ENCODE data around the gene ARMC5. TPM values are rescaled to one million over a fixed set of nuclear protein-coding genes. Genes with fewer than 3 reads are reported as not detected.

ARMC5 gene
- polyA plus RNA-seq, 4 donors: 12.3 to 20.5 (median 14.1) TPM

- H3K9me3 ChIP-seq (ENCODE audit: control insufficient read depth in 2 of 2, insufficient read depth in 1 of 2, low read depth in 1 of 2, low read length in 1 of 2): no peaks in the 10 kb centered on the region
- DNase-seq (no peak), FAIRE-seq (no peak)
- peaks cover 0 to 59% (median 3%) of the 10 kb centered on the region in 3 donors for H3K36me3 ChIP-seq (ENCODE audit: control insufficient read depth in 3 of 3, insufficient read depth in 2 of 3, low read depth in 1 of 3, low read length in 3 of 3)
- no peaks in the 10 kb centered on the region for H3K27me3 ChIP-seq (ENCODE audit: control insufficient read depth in 3 of 3, insufficient read depth in 3 of 3, low read length in 3 of 3)
- no peak overlapping the region for H3K4me3 ChIP-seq (ENCODE audit: low read depth in 1 of 3, low read length in 3 of 3)
- no peak overlapping the region for H3K27ac ChIP-seq (ENCODE audit: low read depth in 1 of 3, low read length in 2 of 3)
- WGBS, 3 donors: 95% methylated on average over 35 of the region's 35 CpGs
- H3K4me1 ChIP-seq (ENCODE audit: control insufficient read depth in 3 of 3, insufficient read depth in 2 of 3, low read depth in 1 of 3, low read length in 2 of 3): peaks cover 0 to 13% (median 3%) of the 10 kb centered on the region in 3 donors
These were observed 2.9 kb downstream of the ARMC5 start for GRCh38 chr16:31461921-31462804.

- Histone ChIP-seq H3K4me3 (ENCODE audit: low read depth in 1 of 3, low read length in 3 of 3) (no peak overlapping the region), H3K9me3 (ENCODE audit: control insufficient read depth in 2 of 2, insufficient read depth in 1 of 2, low read depth in 1 of 2, low read length in 1 of 2) (no peaks in the 10 kb centered on the region), H3K27ac (ENCODE audit: low read depth in 1 of 3, low read length in 2 of 3) (no peak overlapping the region), H3K27me3 (ENCODE audit: control insufficient read depth in 3 of 3, insufficient read depth in 3 of 3, low read length in 3 of 3) (no peaks in the 10 kb centered on the region), H3K36me3 (ENCODE audit: control insufficient read depth in 3 of 3, insufficient read depth in 2 of 3, low read depth in 1 of 3, low read length in 3 of 3) (peaks cover 0 to 56% (median 3%) of the 10 kb centered on the region in 3 donors), H3K4me1 (ENCODE audit: control insufficient read depth in 3 of 3, insufficient read depth in 2 of 3, low read depth in 1 of 3, low read length in 2 of 3) (peaks cover 0 to 5% (median 3%) of the 10 kb centered on the region in 3 donors)
- 86 to 93% (median 86%) methylated on average over 32 to 36 of the region's 36 CpGs for WGBS, 3 donors
- DNase-seq (no peak), FAIRE-seq (no peak)
These were observed 5.1 kb downstream of the ARMC5 start for GRCh38 chr16:31464348-31464769.

GRCh38 chr16:31464781-31465260, 5.5 kb downstream of the ARMC5 start:
- Histone ChIP-seq H3K4me3 (ENCODE audit: low read depth in 1 of 3, low read length in 3 of 3) (no peak overlapping the region), H3K27me3 (ENCODE audit: control insufficient read depth in 3 of 3, insufficient read depth in 3 of 3, low read length in 3 of 3) (no peaks in the 10 kb centered on the region), H3K9me3 (ENCODE audit: control insufficient read depth in 2 of 2, insufficient read depth in 1 of 2, low read depth in 1 of 2, low read length in 1 of 2) (no peaks in the 10 kb centered on the region), H3K4me1 (ENCODE audit: control insufficient read depth in 3 of 3, insufficient read depth in 2 of 3, low read depth in 1 of 3, low read length in 2 of 3) (peaks cover 0 to 5% (median 3%) of the 10 kb centered on the region in 3 donors), H3K27ac (ENCODE audit: low read depth in 1 of 3, low read length in 2 of 3) (no peak overlapping the region), H3K36me3 (ENCODE audit: control insufficient read depth in 3 of 3, insufficient read depth in 2 of 3, low read depth in 1 of 3, low read length in 3 of 3) (peaks cover 0 to 56% (median 3%) of the 10 kb centered on the region in 3 donors)
- DNase-seq: no peak
- WGBS, 3 donors: 93 to 96% (median 94%) methylated on average over 16 to 17 of the region's 17 CpGs
- FAIRE-seq: no peak

- Histone ChIP-seq H3K27ac (ENCODE audit: low read depth in 1 of 3, low read length in 2 of 3) (no peak overlapping the region), H3K9me3 (ENCODE audit: control insufficient read depth in 2 of 2, insufficient read depth in 1 of 2, low read depth in 1 of 2, low read length in 1 of 2) (no peaks in the 10 kb centered on the region), H3K27me3 (ENCODE audit: control insufficient read depth in 3 of 3, insufficient read depth in 3 of 3, low read length in 3 of 3) (no peaks in the 10 kb centered on the region), H3K4me1 (ENCODE audit: control insufficient read depth in 3 of 3, insufficient read depth in 2 of 3, low read depth in 1 of 3, low read length in 2 of 3) (peaks cover 0 to 3% (median 0%) of the 10 kb centered on the region in 3 donors), H3K4me3 (ENCODE audit: low read depth in 1 of 3, low read length in 3 of 3) (no peak overlapping the region), H3K36me3 (ENCODE audit: control insufficient read depth in 3 of 3, insufficient read depth in 2 of 3, low read depth in 1 of 3, low read length in 3 of 3) (peaks cover 0 to 56% (median 3%) of the 10 kb centered on the region in 3 donors)
- 90 to 93% (median 92%) methylated on average over 20 of the region's 20 CpGs for WGBS, 3 donors
- FAIRE-seq (no peak), DNase-seq (no peak)
These were observed 6.6 kb downstream of the ARMC5 start for GRCh38 chr16:31465788-31466370.

- no peak for DNase-seq
- FAIRE-seq: no peak
- no peak overlapping the region for H3K4me3 ChIP-seq (ENCODE audit: low read depth in 1 of 3, low read length in 3 of 3)
- H3K4me1 ChIP-seq (ENCODE audit: control insufficient read depth in 3 of 3, insufficient read depth in 2 of 3, low read depth in 1 of 3, low read length in 2 of 3): peaks cover 2 to 4% (median 3%) of the 10 kb centered on the region in 3 donors
- no peaks in the 10 kb centered on the region for H3K9me3 ChIP-seq (ENCODE audit: control insufficient read depth in 2 of 2, insufficient read depth in 1 of 2, low read depth in 1 of 2, low read length in 1 of 2)
- H3K36me3 ChIP-seq (ENCODE audit: control insufficient read depth in 3 of 3, insufficient read depth in 2 of 3, low read depth in 1 of 3, low read length in 3 of 3): peaks cover 0 to 53% (median 3%) of the 10 kb centered on the region in 3 donors
- 93 to 97% (median 96%) methylated on average over 18 of the region's 18 CpGs for WGBS, 3 donors
- no peaks in the 10 kb centered on the region for H3K27me3 ChIP-seq (ENCODE audit: control insufficient read depth in 3 of 3, insufficient read depth in 3 of 3, low read length in 3 of 3)
- no peak overlapping the region for H3K27ac ChIP-seq (ENCODE audit: low read depth in 1 of 3, low read length in 2 of 3)
These were observed 7.1 kb downstream of the ARMC5 start for GRCh38 chr16:31466381-31466841.

DNA sequence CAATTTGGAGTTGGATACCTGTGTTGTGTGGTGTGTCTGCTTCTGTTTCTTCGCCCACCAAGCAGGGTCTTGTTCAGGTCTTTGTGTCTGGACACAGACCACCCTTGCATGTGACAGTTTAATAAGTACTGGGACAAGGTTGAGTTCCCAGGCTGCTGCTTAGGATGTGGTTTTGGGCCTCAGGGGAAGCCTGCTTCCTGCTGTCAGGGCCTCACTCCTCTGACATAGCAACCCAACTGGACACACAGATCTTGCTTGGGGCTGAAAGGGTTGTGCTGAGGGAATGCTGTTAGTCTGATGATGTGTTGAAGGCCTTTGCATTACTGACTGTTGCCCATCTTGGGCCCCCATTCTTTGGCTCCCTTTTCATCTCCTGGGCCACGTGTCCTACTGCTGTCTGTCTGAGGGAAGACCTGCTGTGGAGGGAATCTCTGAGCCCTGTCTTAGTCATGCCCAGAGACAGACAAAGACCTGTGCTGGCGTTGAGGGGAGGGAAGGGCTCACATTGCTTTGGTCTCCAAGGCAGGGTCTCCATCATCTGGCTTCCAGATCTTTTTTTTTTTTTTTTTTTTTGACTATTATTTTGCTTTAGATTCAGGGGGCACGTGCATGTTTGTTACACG, 8.0 kb downstream of the ARMC5 start:
- WGBS, 3 donors: 82 to 90% (median 84%) methylated on average over 5 of the region's 5 CpGs
- FAIRE-seq (no peak), DNase-seq (no peak)

DNA sequence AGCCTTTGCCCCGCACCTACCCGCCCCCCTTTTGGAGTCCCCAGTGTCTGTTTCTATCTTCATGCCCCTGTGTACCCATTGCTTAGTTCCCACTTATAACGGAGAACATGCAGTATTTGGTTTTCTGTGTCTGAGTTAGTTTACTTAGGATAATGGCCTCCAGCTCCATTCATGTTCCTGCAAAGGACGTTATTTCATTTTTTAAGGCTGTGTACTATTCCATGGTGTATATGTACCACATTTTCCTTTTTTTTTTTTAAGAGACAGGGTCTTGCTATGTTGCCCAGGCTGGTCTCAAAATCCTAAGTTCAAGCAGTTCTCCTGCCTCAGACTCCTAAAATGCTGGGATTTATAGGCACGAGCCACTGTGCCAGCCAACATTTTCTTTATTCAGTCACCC, 8.6 kb downstream of the ARMC5 start:
- FAIRE-seq: no peak
- 85 to 94% (median 86%) methylated on average over 5 of the region's 5 CpGs for WGBS, 3 donors

More for the DNA sequence above, 8.0 kb downstream of the ARMC5 start:
- no peaks in the 10 kb centered on the region for H3K9me3 ChIP-seq (ENCODE audit: control insufficient read depth in 2 of 2, insufficient read depth in 1 of 2, low read depth in 1 of 2, low read length in 1 of 2)
- H3K27ac ChIP-seq (ENCODE audit: low read depth in 1 of 3, low read length in 2 of 3): no peak overlapping the region
- no peaks in the 10 kb centered on the region for H3K27me3 ChIP-seq (ENCODE audit: control insufficient read depth in 3 of 3, insufficient read depth in 3 of 3, low read length in 3 of 3)
- H3K4me3 ChIP-seq (ENCODE audit: low read depth in 1 of 3, low read length in 3 of 3): no peak overlapping the region
- H3K36me3 ChIP-seq (ENCODE audit: control insufficient read depth in 3 of 3, insufficient read depth in 2 of 3, low read depth in 1 of 3, low read length in 3 of 3): peaks cover 0 to 46% (median 3%) of the 10 kb centered on the region in 3 donors
- peaks cover 2 to 7% (median 4%) of the 10 kb centered on the region in 3 donors for H3K4me1 ChIP-seq (ENCODE audit: control insufficient read depth in 3 of 3, insufficient read depth in 2 of 3, low read depth in 1 of 3, low read length in 2 of 3)

GRCh38 chr16:31470615-31471014, 11.3 kb downstream of the ARMC5 start:
- DNase-seq (no peak), FAIRE-seq (no peak)
- peaks cover 0 to 25% (median 0%) of the 10 kb centered on the region in 3 donors for H3K36me3 ChIP-seq (ENCODE audit: control insufficient read depth in 3 of 3, insufficient read depth in 2 of 3, low read depth in 1 of 3, low read length in 3 of 3)
- no peak overlapping the region for H3K4me3 ChIP-seq (ENCODE audit: low read depth in 1 of 3, low read length in 3 of 3)
- peaks cover 0 to 5% of the 10 kb centered on the region in 2 donors for H3K9me3 ChIP-seq (ENCODE audit: control insufficient read depth in 2 of 2, insufficient read depth in 1 of 2, low read depth in 1 of 2, low read length in 1 of 2)
- peak overlapping the region in 1 of 3 donors; percentile 75 for H3K27ac ChIP-seq (ENCODE audit: low read depth in 1 of 3, low read length in 2 of 3)
- peaks cover 1 to 10% (median 2%) of the 10 kb centered on the region in 3 donors for H3K4me1 ChIP-seq (ENCODE audit: control insufficient read depth in 3 of 3, insufficient read depth in 2 of 3, low read depth in 1 of 3, low read length in 2 of 3)
- H3K27me3 ChIP-seq (ENCODE audit: control insufficient read depth in 3 of 3, insufficient read depth in 3 of 3, low read length in 3 of 3): no peaks in the 10 kb centered on the region
- WGBS, 3 donors: 64 to 78% (median 71%) methylated on average over 3 of the region's 3 CpGs

More for the DNA sequence above, 8.6 kb downstream of the ARMC5 start:
- Histone ChIP-seq H3K36me3 (ENCODE audit: control insufficient read depth in 3 of 3, insufficient read depth in 2 of 3, low read depth in 1 of 3, low read length in 3 of 3) (peaks cover 0 to 40% (median 3%) of the 10 kb centered on the region in 3 donors), H3K27me3 (ENCODE audit: control insufficient read depth in 3 of 3, insufficient read depth in 3 of 3, low read length in 3 of 3) (no peaks in the 10 kb centered on the region), H3K4me1 (ENCODE audit: control insufficient read depth in 3 of 3, insufficient read depth in 2 of 3, low read depth in 1 of 3, low read length in 2 of 3) (peaks cover 2 to 7% (median 4%) of the 10 kb centered on the region in 3 donors), H3K9me3 (ENCODE audit: control insufficient read depth in 2 of 2, insufficient read depth in 1 of 2, low read depth in 1 of 2, low read length in 1 of 2) (peaks cover 0 to 4% of the 10 kb centered on the region in 2 donors), H3K27ac (ENCODE audit: low read depth in 1 of 3, low read length in 2 of 3) (no peak overlapping the region), H3K4me3 (ENCODE audit: low read depth in 1 of 3, low read length in 3 of 3) (no peak overlapping the region)
- no peak for DNase-seq
